K562 (cell line): ENCODE data around the gene EEFSEC. TPM values are rescaled to one million over a fixed set of nuclear protein-coding genes. Genes with fewer than 3 reads are reported as not detected.

ENCODE experiments used
- ADNP ChIP-seq: fragments of 200-800 bp; sonication (Bioruptor generic); IDR thresholded peaks from 2 replicates; pipeline ENCODE4 v1.6.1; 2016; ENCODE audit warnings: missing genetic modification characterization, missing compliant biosample characterization
- CHD4 ChIP-seq: fragments of 200-600 bp; sonication (generic); IDR thresholded peaks from 3 replicates; pipeline ENCODE4 v1.6.1; 2012; ENCODE audit warnings: low read depth, mild to moderate bottlenecking, mixed read lengths, low read length, inconsistent platforms; ENCODE audit not compliant: insufficient read depth, insufficient replicate concordance, poor library complexity, severe bottlenecking
- ELF4 ChIP-seq: fragments of 450-650 bp; formaldehyde crosslinking; IDR thresholded peaks from 2 replicates; pipeline ENCODE4 v1.4.0; 2022; ENCODE audit warnings: missing genetic modification characterization
- FOXM1 ChIP-seq, 2 experiments: fragments of 450-650 bp in 1 of 2; sonication (generic) in 1 of 2; formaldehyde crosslinking in 1 of 2; IDR thresholded peaks; 2 replicates each; pipeline versions ENCODE4 v1.6.1 to v1.9.0; 2017 to 2022; ENCODE audit warnings: low read depth in 2 of 2, mild to moderate bottlenecking in 2 of 2, missing genetic modification reagents in 1 of 2, moderate library complexity in 1 of 2
- FUS ChIP-seq: fragments of 200-400 bp; formaldehyde crosslinking; optimal IDR thresholded peaks from 2 replicates; pipeline ENCODE3; 2017; ENCODE audit warnings: low read depth, low read length
- IFI16 ChIP-seq: fragments of 250-450 bp; sonication (Bioruptor Pico); IDR thresholded peaks from 2 replicates; pipeline ENCODE4 v2.1.2; 2022; ENCODE audit warnings: mild to moderate bottlenecking, inconsistent platforms
- MYC ChIP-seq, 2 experiments: fragments of 250-450 bp in 1 of 2; sonication (Bioruptor Pico) in 1 of 2; IDR thresholded peaks; 2 replicates each; pipeline versions ENCODE4 v1.5.1 to v1.6.1; 2012 to 2021; ENCODE audit warnings: low read depth in 2 of 2, borderline replicate concordance in 1 of 2, improper control_type of control experiment in 1 of 2, low read length in 1 of 2, mild to moderate bottlenecking in 1 of 2, moderate library complexity in 1 of 2
- NR2F6 ChIP-seq: fragments of 450-650 bp; formaldehyde crosslinking; IDR thresholded peaks from 2 replicates; pipeline ENCODE4 v1.4.0; 2020; ENCODE audit warnings: mild to moderate bottlenecking
- POLR3G ChIP-seq: IDR thresholded peaks from 2 replicates; pipeline ENCODE4 v1.6.1; 2011; ENCODE audit not compliant: insufficient read length, insufficient replicate concordance; ENCODE audit errors: extremely low read depth
- RBBP5 ChIP-seq: fragments of 200-600 bp; sonication (generic); IDR thresholded peaks from 2 replicates; pipeline ENCODE4 v1.6.1; 2012; ENCODE audit warnings: borderline replicate concordance, mild to moderate bottlenecking, low read length, control low read depth, inconsistent platforms; ENCODE audit not compliant: insufficient read depth, poor library complexity, severe bottlenecking
- SMAD1 ChIP-seq: fragments of 150-350 bp; IDR thresholded peaks from 2 replicates; pipeline ENCODE4 v1.6.1; 2014; ENCODE audit warnings: low read length, low read depth; ENCODE audit not compliant: partially characterized antibody
- SMAD2 ChIP-seq: fragments of 150-350 bp; IDR thresholded peaks from 2 replicates; pipeline ENCODE4 v1.6.1; 2014; ENCODE audit warnings: low read depth, mild to moderate bottlenecking, low read length
- SMARCA5 ChIP-seq: fragments of 450-650 bp; IDR thresholded peaks from 2 replicates; pipeline ENCODE4 v1.6.1; 2016
- SMARCC2 ChIP-seq: fragments of 450-650 bp; IDR thresholded peaks from 2 replicates; pipeline ENCODE4 v1.6.1; 2017; ENCODE audit warnings: antibody characterized with exemption, moderate library complexity, mild to moderate bottlenecking, low read depth
- TEAD2 ChIP-seq: fragments of 450-650 bp; IDR thresholded peaks from 2 replicates; pipeline ENCODE4 v1.6.1; 2016; ENCODE audit warnings: missing genetic modification characterization, control low read depth, missing compliant biosample characterization
- ZFP36 ChIP-seq: fragments of 150-350 bp; IDR thresholded peaks from 2 replicates; pipeline ENCODE4 v1.6.1; 2018; ENCODE audit warnings: low read length, low read depth; ENCODE audit not compliant: partially characterized antibody
- ZFPM2 ChIP-seq: fragments of 250-450 bp; sonication (Bioruptor Pico); IDR thresholded peaks from 2 replicates; pipeline ENCODE4 v1.5.1; 2022; ENCODE audit warnings: mild to moderate bottlenecking
- ZKSCAN8 ChIP-seq: fragments of 200-800 bp; sonication (Bioruptor generic); IDR thresholded peaks from 2 replicates; pipeline ENCODE4 v1.6.1; 2016; ENCODE audit warnings: missing genetic modification characterization, missing compliant biosample characterization
- ZNF76 ChIP-seq: fragments of 250-450 bp; sonication (Bioruptor Pico); IDR thresholded peaks from 2 replicates; pipeline ENCODE4 v1.4.0; 2020; ENCODE audit warnings: mild to moderate bottlenecking, moderate library complexity, borderline replicate concordance
- ZNF766 ChIP-seq: fragments of 200-800 bp; sonication (Bioruptor generic); conservative IDR thresholded peaks from 2 replicates; pipeline ENCODE4 v1.6.1; 2016; ENCODE audit warnings: missing genetic modification characterization, missing compliant biosample characterization
- ZNF778 ChIP-seq: fragments of 450-650 bp; formaldehyde crosslinking; IDR thresholded peaks from 2 replicates; pipeline ENCODE4 v1.4.0; 2020; ENCODE audit warnings: mild to moderate bottlenecking, moderate library complexity
- polyA plus RNA-seq, 8 experiments: library from polyadenylated mRNA; depleted of rRNA in 4 of 8; stranded (reverse) in 5 of 8; unstranded in 3 of 8; fragments of >200 nt; fragmentation: Nextera tagmentation in 2 of 8; fragmentation: Illumina TruSeq in 1 of 8; extraction: Ambion mirVana in 2 of 8; extraction: Trizol in 1 of 8; gene quantifications; 2 replicates each; pipeline versions ENCODE4 v1.2.1 to v1.2.3, GENCODE V29; 2011 to 2014; ENCODE audit warnings: inconsistent platforms in 1 of 8, missing spikeins in 1 of 8
- total RNA-seq, 7 experiments: library from RNA; depleted of rRNA in 6 of 7; stranded (reverse); fragments of >200 nt in 6 of 7; fragmentation: Illumina TruSeq in 2 of 7; extraction: Trizol in 2 of 7; gene quantifications; 2 replicates each; pipeline versions ENCODE4 v1.2.1 to v1.2.3, GENCODE V29; 2011 to 2021; ENCODE audit warnings: low replicate concordance in 1 of 7
- TF ChIP-seq, protein P1 (sequence below): fragments of 250-450 bp; sonication (Bioruptor Pico); IDR thresholded peaks from 2 replicates; pipeline ENCODE4 v1.8.0; 2022; ENCODE audit warnings: inconsistent platforms
- TF ChIP-seq, protein P2 (sequence below): sonication (generic); formaldehyde crosslinking; IDR thresholded peaks from 2 replicates; pipeline ENCODE4 v1.8.0; 2022; ENCODE audit warnings: missing genetic modification reagents, mild to moderate bottlenecking, moderate library complexity, borderline replicate concordance
- TF ChIP-seq, protein P3 (sequence below): fragments of 450-650 bp; conservative IDR thresholded peaks from 2 replicates; pipeline ENCODE4 v1.6.1; 2016; ENCODE audit warnings: missing genetic modification characterization, low read depth, mild to moderate bottlenecking, control low read depth, missing compliant biosample characterization

The EEFSEC gene
- total and polyA plus RNA-seq, 9 of the 15 experiments (the other 6 are each of a cell fraction or from before 2014, with no cell fraction given), result 0.35 to 11.8 (median 7.7) TPM

DNA sequence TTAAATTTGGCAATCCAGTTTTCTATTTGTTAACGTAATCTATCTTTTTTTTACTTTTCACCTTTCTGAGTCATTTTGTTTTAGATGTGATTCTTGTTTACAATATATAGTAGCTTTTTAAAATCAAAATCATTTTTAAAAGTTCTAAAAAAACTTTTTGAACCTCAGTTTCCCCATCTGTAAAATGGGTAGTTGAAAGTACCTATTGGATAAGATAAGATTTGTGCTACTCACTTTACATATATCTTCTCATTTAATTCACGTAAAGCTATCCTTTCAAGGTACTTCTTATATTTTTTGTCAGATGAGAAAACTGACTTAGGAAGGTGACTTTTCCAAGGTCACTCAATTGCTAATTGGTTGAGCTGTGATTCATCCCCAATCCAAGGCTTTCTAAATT lies 153.2 kb downstream of the EEFSEC start (continued):
- TF ChIP-seq, protein P1, sequence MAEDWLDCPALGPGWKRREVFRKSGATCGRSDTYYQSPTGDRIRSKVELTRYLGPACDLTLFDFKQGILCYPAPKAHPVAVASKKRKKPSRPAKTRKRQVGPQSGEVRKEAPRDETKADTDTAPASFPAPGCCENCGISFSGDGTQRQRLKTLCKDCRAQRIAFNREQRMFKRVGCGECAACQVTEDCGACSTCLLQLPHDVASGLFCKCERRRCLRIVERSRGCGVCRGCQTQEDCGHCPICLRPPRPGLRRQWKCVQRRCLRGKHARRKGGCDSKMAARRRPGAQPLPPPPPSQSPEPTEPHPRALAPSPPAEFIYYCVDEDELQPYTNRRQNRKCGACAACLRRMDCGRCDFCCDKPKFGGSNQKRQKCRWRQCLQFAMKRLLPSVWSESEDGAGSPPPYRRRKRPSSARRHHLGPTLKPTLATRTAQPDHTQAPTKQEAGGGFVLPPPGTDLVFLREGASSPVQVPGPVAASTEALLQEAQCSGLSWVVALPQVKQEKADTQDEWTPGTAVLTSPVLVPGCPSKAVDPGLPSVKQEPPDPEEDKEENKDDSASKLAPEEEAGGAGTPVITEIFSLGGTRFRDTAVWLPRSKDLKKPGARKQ, result no peak
- peak; percentile 38; the same call in 1 of the 2 replicates for TF ChIP-seq SMARCA5
- TF ChIP-seq FUS, result no peak
- no peak for TF ChIP-seq ZNF766 (CRISPR knock-in tag)
- TF ChIP-seq TEAD2, result no peak
- no peak for TF ChIP-seq SMAD2
- no peak for TF ChIP-seq ZKSCAN8
- no peak for TF ChIP-seq IFI16 (CRISPR knock-in tag)
- TF ChIP-seq NR2F6 (CRISPR knock-in tag), result no peak
- TF ChIP-seq ZNF76 (CRISPR knock-in tag), result no peak
- no peak for TF ChIP-seq POLR3G
- TF ChIP-seq ZFP36, result no peak
- TF ChIP-seq SMAD1, result no peak
- TF ChIP-seq FOXM1 (IDR thresholded peaks at IDR 0.05; ENCODE audit: low read depth), result no peak
- no peak for TF ChIP-seq FOXM1 (CRISPR knock-in tag; IDR thresholded peaks at IDR 0.05; ENCODE audit: low read depth)
- no peak for TF ChIP-seq RBBP5
- TF ChIP-seq ADNP (tag), result peak; percentile 88
- TF ChIP-seq ELF4 (CRISPR knock-in tag), result no peak
- TF ChIP-seq ZFPM2 (CRISPR knock-in tag), result no peak
- TF ChIP-seq SMARCC2, result no peak
- TF ChIP-seq, protein P2, sequence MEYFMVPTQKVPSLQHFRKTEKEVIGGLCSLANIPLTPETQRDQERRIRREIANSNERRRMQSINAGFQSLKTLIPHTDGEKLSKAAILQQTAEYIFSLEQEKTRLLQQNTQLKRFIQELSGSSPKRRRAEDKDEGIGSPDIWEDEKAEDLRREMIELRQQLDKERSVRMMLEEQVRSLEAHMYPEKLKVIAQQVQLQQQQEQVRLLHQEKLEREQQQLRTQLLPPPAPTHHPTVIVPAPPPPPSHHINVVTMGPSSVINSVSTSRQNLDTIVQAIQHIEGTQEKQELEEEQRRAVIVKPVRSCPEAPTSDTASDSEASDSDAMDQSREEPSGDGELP (CRISPR knock-in tag), result no peak
- TF ChIP-seq, protein P3, sequence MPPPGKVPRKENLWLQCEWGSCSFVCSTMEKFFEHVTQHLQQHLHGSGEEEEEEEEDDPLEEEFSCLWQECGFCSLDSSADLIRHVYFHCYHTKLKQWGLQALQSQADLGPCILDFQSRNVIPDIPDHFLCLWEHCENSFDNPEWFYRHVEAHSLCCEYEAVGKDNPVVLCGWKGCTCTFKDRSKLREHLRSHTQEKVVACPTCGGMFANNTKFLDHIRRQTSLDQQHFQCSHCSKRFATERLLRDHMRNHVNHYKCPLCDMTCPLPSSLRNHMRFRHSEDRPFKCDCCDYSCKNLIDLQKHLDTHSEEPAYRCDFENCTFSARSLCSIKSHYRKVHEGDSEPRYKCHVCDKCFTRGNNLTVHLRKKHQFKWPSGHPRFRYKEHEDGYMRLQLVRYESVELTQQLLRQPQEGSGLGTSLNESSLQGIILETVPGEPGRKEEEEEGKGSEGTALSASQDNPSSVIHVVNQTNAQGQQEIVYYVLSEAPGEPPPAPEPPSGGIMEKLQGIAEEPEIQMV (tag), result no peak
- no peak for TF ChIP-seq MYC (IDR thresholded peaks at IDR 0.05; ENCODE audit: low read depth, low read length)
- no peak for TF ChIP-seq MYC (CRISPR knock-in tag; IDR thresholded peaks at IDR 0.05; ENCODE audit: borderline replicate concordance, low read depth)
- no peak for TF ChIP-seq ZNF778
- TF ChIP-seq CHD4, result peak; percentile 54
